A673 (cell line): ENCODE results near the gene XRCC4.

ENCODE experiments used
- CTCF ChIP-seq: fragments of 300-800, 200-600 bp; sonication (generic); conservative IDR thresholded peaks from 2 replicates; pipeline ENCODE4 v1.5.1; 2017; ENCODE audit warnings: low read depth, mild to moderate bottlenecking, antibody characterized with exemption, low read length, moderate library complexity, mixed read lengths
- EZH2 ChIP-seq: fragments of 200-600 bp; sonication (generic); IDR thresholded peaks from 2 replicates; pipeline ENCODE4 v1.6.1; 2017; ENCODE audit warnings: borderline replicate concordance, low read depth, mild to moderate bottlenecking, mixed read lengths, antibody characterized with exemption, low read length; ENCODE audit not compliant: poor library complexity, severe bottlenecking

- TF ChIP-seq CTCF (no peak), EZH2 (no peak)
Measured at GRCh38 chr5:83323557-83324180, 246.3 kb downstream of the XRCC4 start.
